Erythroblast (primary cell): Measurements from ENCODE around the gene SEC14L6.

Source experiments
- GATA1 ChIP-seq: IDR thresholded peaks from 2 replicates; pipeline ENCODE4 v1.6.1; 2011; ENCODE audit warnings: low read depth, mild to moderate bottlenecking, control low read depth, low read length, moderate library complexity
- POLR2A ChIP-seq: IDR thresholded peaks from 2 replicates; pipeline ENCODE4 v1.6.1; 2011; ENCODE audit warnings: mild to moderate bottlenecking, low read length

DNA sequence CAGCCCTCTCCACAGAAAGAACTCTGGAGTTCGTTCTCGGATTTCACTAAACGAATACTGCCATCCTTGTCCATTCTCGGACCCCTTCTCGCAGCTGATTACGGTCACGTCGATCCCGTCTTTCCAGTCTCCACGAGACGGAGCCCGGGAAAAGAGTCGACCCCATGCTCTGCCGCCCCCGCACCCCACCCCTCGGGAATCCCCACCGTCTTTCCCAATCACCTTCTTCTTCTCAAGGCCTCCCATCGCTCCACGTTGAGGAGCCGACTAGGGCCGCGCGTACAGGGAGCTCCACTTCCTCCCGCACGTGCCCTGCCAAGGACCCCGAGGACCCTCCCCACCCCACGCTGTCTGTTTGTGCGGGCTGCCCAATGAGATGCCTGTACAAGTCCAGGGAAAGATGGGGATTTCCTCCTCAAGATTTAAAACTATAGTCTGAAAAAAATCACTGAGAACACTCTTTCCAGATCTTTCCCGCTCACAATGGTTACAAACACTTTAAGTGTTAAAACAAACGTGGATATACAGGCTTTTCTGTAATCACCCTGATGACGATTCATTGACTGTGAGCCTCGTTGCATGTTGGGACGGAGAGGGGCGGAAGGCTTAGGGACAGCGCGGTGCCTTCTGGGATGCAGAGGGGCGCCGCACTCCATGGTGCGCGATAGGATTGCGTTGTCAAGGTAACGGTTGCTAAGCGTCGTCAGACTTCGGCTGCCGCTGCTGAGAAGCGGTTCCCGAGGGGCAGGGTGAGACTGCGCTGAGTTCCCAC is 45.2 kb upstream of the SEC14L6 start, which contains the start of gene PES1:
- TF ChIP-seq POLR2A (peak; percentile 55), GATA1 (no peak)
